ENCODE measurements around the gene RDH14.

The RDH14 gene

GRCh38 chr2:18560031-18560796 lies at the start of gene RDH14:
RDH14 (minus strand) TSS chr2:18560653; CDS start chr2:18560572, 81 bp downstream.
- DNase-seq = peak; percentile 69 to 96 (median 92)

DNA sequence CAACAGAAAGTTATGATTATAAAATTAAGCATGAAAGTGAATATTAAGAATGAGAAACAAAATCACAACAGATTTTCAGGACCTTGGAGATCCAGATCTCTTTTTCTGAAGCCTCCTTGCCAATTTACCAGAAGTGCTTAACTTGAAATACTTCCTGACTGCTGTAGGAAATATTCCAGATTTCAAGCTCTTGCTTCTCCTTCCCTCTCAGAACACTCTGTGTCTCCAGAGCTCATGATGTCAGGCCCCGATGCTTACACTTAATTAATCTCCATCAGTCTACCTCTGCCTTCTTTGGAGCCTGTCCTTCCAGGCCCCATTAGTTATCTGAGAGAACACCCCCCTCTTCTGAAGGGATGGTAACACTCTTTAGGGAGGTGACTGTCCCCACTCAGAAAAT lies 49.6 kb upstream of the RDH14 start:
- no peak for DNase-seq

- DNase-seq = no peak
These were observed 44.7 kb upstream of the RDH14 start for GRCh38 chr2:18605115-18605514.

GRCh38 chr2:18604531-18604885 lies 44.1 kb upstream of the RDH14 start:
- DNase-seq = no peak

DNA sequence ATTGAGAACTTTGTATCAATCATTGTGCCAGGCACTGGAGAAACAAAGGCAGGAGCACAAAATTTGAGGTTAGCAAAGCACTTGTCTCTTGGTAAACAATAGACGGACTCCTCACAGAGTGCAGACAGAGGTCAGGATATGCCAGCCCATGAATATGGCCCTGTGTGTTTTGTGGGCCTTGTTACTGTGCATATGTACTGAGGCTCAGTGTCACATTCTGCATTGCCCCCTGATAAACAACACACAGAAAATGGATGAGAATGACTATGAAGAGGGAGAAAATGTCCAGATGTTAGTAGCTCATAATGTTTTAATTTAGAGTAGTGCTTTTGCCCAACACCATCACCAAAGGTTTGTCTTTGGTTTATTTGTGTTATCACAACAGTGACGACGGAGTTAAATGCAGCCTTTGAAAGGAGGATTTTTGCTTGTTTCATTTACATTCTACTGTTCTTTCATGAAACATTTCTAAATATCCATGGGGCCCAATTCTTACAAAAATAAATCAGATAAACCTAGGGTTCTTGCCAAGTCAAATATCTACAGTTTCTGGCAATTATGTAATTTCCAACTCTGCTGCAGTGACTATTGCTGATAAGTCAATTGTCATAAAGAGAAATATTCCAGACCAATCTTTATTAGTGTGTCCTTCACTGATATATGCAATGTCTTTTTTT lies 43.5 kb upstream of the RDH14 start:
- DNase-seq = no peak

DNA sequence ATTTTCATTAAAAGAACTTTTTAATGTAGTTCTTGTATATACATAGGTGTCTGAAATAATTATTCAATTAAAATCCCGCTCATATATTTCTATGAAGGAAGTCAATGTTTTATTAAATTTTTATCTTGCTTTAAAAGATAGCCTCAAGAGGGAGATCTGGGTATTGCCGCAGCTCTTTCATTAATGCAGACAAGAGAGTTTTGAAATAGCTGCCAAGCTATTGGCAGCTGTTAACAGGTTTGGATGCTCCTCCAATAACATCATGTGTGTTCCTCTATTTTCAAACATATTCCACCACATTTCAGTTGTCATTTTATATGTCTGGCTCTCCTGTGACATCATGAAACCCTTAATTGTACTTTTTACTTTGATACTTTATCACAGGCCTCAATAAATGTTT lies 41.8 kb upstream of the RDH14 start:
- no peak for DNase-seq

DNA sequence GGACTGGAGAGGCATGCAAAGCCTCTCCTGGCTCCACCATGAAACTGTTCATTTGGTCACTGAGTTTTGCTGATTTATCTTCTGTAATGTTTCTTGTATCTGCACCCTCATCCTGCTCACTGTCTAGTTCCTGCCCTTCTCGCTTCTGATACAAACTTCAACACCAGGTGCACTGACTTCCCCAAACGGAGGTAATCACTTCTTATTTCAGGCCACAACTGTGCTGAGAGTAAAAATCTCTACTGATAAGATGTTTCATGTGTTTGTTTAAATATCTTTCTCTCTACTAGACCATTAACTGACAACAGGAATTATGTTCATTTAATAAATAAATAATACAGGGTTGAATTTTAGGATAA lies 39.8 kb upstream of the RDH14 start:
- DNase-seq = no peak

GRCh38 chr2:18599509-18600254 lies 39.2 kb upstream of the RDH14 start:
- no peak for DNase-seq

DNA sequence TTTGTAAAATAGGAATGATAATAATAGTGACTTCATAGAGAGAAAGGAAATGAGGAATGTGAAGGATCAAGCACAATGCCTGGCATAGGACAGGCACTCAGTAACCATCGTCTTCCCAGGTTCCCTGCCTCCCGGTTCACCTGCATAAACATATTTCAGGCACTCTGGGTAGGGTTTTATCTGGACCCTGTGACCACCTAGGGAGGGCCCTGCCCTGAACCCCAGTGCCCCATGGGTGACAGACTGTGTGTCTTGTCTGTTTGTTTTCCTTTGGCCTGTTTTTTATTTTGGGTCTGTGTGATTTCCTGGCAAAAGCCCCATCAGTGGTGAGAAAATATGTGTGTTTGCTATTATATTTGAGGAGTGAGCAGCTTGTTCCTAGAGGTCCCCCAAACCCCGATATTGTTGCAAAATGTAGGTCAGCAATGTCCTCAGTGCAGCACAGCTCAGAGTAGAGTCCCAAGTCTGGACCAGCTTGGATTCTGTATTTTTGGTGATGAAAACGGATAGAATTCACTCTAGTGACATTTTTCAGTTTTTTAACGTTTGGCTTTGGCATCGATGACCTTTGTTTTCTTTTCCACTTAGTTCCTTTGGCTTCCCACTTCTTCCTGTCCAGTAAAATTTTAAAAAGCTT lies 38.5 kb upstream of the RDH14 start:
- DNase-seq = no peak

- DNase-seq = no peak
These were observed 37.2 kb upstream of the RDH14 start for GRCh38 chr2:18597618-18598017.

- no peak for DNase-seq
These were observed 36.5 kb upstream of the RDH14 start for GRCh38 chr2:18596993-18597392.

GRCh38 chr2:18593496-18593895 lies 33.0 kb upstream of the RDH14 start:
- no peak for DNase-seq

DNA sequence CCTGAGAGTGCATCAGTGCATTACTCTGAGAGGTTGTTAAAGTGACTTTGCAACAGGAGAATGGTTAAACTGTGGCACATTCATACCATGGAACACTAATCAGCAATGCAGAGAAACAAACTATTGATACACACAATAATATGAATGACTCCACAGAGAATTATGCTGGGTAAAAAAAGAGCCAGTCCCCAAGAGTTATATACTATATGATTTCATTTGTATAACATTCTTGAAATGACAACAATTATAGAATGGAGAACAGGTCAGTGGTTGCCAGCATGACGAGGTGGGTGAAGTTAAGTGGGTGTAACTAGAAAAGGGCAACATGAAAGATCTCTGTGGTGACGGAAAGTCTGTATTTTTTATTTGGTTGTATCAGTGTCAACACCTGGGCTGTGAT lies 31.9 kb upstream of the RDH14 start:
- DNase-seq = no peak

DNA sequence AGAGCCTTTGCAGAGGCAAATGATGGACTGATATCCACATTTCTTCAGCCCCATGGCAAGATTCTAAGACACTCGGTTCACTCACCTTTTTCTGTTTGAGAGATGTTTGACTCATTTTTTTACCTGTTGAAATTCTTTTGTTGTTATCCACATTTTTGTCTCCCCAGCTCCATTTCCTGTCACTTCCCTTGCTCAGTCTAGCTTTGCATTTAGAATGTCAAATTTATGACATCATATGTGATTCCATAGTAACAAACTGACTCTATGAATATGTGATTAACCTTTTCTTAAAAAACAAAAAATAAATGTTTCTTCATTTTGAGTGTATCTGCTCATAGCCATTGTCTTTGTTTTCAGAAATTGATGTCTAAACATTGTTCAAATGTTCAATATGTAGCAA lies 28.9 kb upstream of the RDH14 start, which contains the start of gene NT5C1B:
NT5C1B (minus strand) TSS at position 216 of the 400 bp plus-strand sequence; CDS start at position 115, 101 bp downstream.
- no peak for DNase-seq

- DNase-seq = no peak
These were observed 28.3 kb upstream of the RDH14 start for GRCh38 chr2:18588802-18589201.

DNA sequence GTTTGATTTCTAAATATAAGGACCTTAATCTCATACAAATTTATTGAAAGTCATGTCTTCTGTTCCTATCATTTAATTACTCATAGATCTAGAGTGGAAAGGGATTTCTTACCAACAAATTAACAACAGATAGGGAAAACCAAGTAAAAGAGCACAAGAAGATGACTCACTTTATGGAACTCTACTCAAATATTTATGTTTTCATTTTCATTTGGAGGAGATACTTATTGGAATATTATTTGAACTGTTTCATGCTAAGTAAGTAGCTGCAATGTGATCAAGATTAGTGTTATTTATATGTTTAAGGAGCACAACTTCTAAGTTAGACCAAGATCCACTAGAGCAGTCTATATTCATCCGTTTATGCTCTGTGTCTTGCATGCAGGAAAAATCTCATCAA lies 27.6 kb upstream of the RDH14 start:
- DNase-seq = no peak

- no peak for DNase-seq
These were observed 25.1 kb upstream of the RDH14 start for GRCh38 chr2:18585526-18585925.

DNA sequence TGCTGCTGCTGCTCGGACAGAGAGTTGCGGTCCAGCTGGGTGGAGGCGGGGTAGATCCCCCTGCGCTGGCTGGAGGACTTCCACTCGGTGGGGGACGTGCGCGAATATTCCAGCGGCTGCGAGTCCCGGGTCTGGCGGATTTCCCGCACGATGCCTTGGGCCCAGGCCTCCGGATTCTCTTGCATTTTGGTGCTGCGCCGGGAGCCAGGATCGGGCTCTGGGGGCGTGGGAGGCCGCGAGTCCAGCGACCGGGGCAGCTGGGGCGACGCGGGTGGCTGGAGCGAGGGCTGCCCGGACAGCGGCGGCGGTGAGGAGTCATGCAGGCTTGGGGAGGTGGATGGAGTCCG lies 24.1 kb upstream of the RDH14 start:
- DNase-seq = no peak

DNA sequence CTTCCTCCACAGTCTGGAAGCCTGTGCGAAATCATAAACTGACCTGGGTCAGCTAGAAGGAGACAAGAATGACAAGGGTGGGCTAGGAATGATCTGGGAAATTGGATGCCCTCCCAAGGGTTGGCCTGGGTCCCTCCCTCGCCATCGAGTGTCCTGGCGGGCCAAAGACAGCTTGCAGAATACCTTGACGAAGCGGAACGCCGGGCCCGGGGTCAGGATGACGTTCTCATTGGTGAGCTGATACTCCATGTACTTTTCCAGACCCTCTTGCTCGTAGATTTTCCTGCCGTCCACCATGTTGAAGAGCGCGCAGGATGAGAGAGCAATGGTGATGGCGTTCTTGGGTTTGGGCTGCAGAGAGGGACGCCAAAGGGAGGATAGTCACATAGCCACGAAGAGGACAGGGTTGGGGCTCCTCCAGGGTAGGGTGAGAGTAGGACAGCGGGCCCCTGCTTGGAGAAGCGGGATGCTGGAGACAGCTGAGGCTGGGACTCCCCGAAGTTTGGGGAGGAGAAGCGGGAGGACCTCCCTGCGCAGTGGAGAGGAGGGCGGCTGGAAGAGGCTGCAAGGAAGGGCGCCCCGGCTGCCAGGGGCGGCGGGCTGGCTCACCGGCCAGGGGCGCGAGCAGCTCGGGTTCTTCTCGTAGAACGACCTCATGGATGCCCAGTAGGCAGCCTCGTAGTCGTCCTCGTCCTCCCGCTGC lies 23.6 kb upstream of the RDH14 start:
- DNase-seq = no peak

- DNase-seq = no peak
These were observed 20.2 kb upstream of the RDH14 start for GRCh38 chr2:18580606-18581005.

- DNase-seq = no peak
These were observed 17.6 kb upstream of the RDH14 start for GRCh38 chr2:18578033-18578432.

DNA sequence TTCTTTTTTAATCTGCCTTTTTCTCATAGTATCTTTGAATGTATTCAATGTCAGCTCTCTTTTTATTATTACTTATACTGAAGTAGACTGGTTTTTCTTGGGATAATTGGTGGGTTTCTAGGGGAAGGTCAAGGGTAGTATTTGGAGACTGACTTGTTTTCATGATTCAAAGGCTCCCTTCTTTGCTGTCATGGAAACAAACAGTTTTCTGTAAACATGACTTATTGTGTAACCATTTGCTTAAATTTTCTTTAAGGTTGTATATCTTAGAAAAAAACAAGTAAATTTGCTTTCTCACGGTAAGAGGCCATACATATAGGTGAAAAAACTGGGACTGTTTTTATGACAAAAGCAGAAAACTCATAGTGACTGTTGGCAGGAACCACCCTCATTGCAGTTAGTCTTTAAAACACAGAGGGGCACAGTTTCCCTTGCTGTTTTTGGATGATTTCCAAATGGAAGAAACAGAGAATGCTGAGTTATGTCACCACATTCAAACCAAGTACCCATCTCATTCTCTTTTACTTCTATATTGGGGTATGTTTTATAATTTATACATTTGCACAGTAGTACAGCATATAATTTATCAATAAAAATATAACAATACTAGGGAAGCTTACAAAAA lies 5.8 kb upstream of the RDH14 start:
- DNase-seq = no peak

Measured in C1 segment of cervical spinal cord (tissue), 14 donors.